Neural cell (in vitro differentiated cells): Measurements from ENCODE around the gene ADAM30. TPM values are rescaled to one million over a fixed set of nuclear protein-coding genes. Genes with fewer than 3 reads are reported as not detected.

Experiments
- H2AFZ ChIP-seq: fragments of 200-600, 300-800 bp; sonication (generic), shearing (Covaris generic); 2 replicates; pipeline ENCODE4 v1.6.0; 2014; ENCODE audit warnings: low read depth, mild to moderate bottlenecking, antibody characterized with exemption, low read length, moderate library complexity
- H3F3A ChIP-seq: fragments of 200-600 bp; shearing (Covaris generic); 2 replicates; pipeline ENCODE4 v1.6.1; 2016; ENCODE audit warnings: mild to moderate bottlenecking, moderate library complexity, mixed read lengths, antibody characterized with exemption, low read length; ENCODE audit not compliant: insufficient read depth, poor library complexity, severe bottlenecking
- H3K27ac ChIP-seq: fragments of 200-600, 300-800 bp; sonication (generic), shearing (Covaris generic); 2 replicates; pipeline ENCODE4 v1.5.1; 2014; ENCODE audit warnings: mild to moderate bottlenecking, low read length, moderate library complexity
- H3K27me3 ChIP-seq: fragments of 300-800, 200-600 bp; sonication (generic), shearing (Covaris generic); 2 replicates; pipeline ENCODE4 v1.6.0; 2014; ENCODE audit warnings: mild to moderate bottlenecking, low read depth, low read length, moderate library complexity; ENCODE audit not compliant: insufficient read depth
- H3K36me3 ChIP-seq: fragments of 300-800, 200-600 bp; sonication (generic), shearing (Covaris generic); 2 replicates; pipeline ENCODE4 v1.5.1; 2014; ENCODE audit warnings: mild to moderate bottlenecking, antibody characterized with exemption, low read length, moderate library complexity; ENCODE audit not compliant: insufficient read depth
- H3K4me2 ChIP-seq: fragments of 300-800, 200-600 bp; sonication (generic), shearing (Covaris generic); 2 replicates; pipeline ENCODE4 v1.6.0; 2014; ENCODE audit warnings: mild to moderate bottlenecking, low read length
- H3K4me3 ChIP-seq: fragments of 300-800, 200-600 bp; sonication (generic), shearing (Covaris generic); 2 replicates; pipeline ENCODE4 v1.5.1; 2014; ENCODE audit warnings: mild to moderate bottlenecking, low read length, moderate library complexity
- H3K79me2 ChIP-seq: fragments of 200-600 bp; shearing (Covaris generic); replicated peaks from 2 replicates; pipeline ENCODE4 v1.6.0; 2014; ENCODE audit warnings: mild to moderate bottlenecking, low read length, moderate library complexity; ENCODE audit not compliant: insufficient read depth
- H3K9ac ChIP-seq: fragments of 300-800, 200-600 bp; sonication (generic), shearing (Covaris generic); 2 replicates; pipeline ENCODE4 v1.6.1; 2016; ENCODE audit warnings: mild to moderate bottlenecking, low read length, mixed read lengths
- H3K9me2 ChIP-seq: fragments of 200-600 bp; shearing (Covaris generic); 2 replicates; pipeline ENCODE4 v1.6.1; 2016; ENCODE audit warnings: mild to moderate bottlenecking, low read length, mixed read lengths; ENCODE audit not compliant: insufficient read depth
- H3K9me3 ChIP-seq: fragments of 200-600, 300-800 bp; sonication (generic), shearing (Covaris generic); 2 replicates; pipeline ENCODE4 v1.6.1; 2016; ENCODE audit warnings: mild to moderate bottlenecking, mixed run types, low read length, moderate library complexity, mixed read lengths
- H4K20me1 ChIP-seq: fragments of 200-600 bp; shearing (Covaris generic); 2 replicates; pipeline ENCODE4 v1.6.1; 2016; ENCODE audit warnings: mild to moderate bottlenecking, mixed run types; ENCODE audit not compliant: insufficient read depth
- EP300 ChIP-seq: fragments of 450-650 bp; conservative IDR thresholded peaks from 2 replicates; pipeline ENCODE4 v1.6.1; 2014; ENCODE audit warnings: antibody characterized with exemption, mild to moderate bottlenecking, moderate library complexity; ENCODE audit not compliant: poor library complexity, severe bottlenecking
- EZH2 ChIP-seq: fragments of 200-600, 300-800 bp; shearing (Covaris generic), sonication (generic); IDR thresholded peaks from 2 replicates; pipeline ENCODE4 v1.6.1; 2014; ENCODE audit warnings: antibody characterized with exemption, low read length, borderline replicate concordance, mild to moderate bottlenecking; ENCODE audit not compliant: insufficient read depth, poor library complexity, severe bottlenecking
- MXI1 ChIP-seq: fragments of 450-650 bp; conservative IDR thresholded peaks from 2 replicates; pipeline ENCODE4 v1.6.1; 2014; ENCODE audit warnings: antibody characterized with exemption, mild to moderate bottlenecking; ENCODE audit not compliant: poor library complexity, severe bottlenecking
- POLR2AphosphoS5 ChIP-seq: IDR thresholded peaks from 2 replicates; pipeline ENCODE4 v1.6.1; 2012
- RAD21 ChIP-seq: fragments of 450-650 bp; conservative IDR thresholded peaks from 2 replicates; pipeline ENCODE4 v1.6.1; 2014; ENCODE audit warnings: antibody characterized with exemption, mild to moderate bottlenecking, moderate library complexity
- SMC3 ChIP-seq: fragments of 450-650 bp; conservative IDR thresholded peaks from 2 replicates; pipeline ENCODE4 v1.6.1; 2014; ENCODE audit warnings: antibody characterized with exemption, mild to moderate bottlenecking, moderate library complexity; ENCODE audit not compliant: poor library complexity
- TAF1 ChIP-seq: IDR thresholded peaks from 2 replicates; pipeline ENCODE4 v1.6.1; 2012; ENCODE audit warnings: low read depth
- polyA plus RNA-seq: library from polyadenylated mRNA; depleted of rRNA; stranded (reverse); fragments of >200 nt; gene quantifications from 2 replicates; pipeline ENCODE4 v1.2.3, GENCODE V29; 2014
- TF ChIP-seq, protein P1 (sequence below): fragments of 450-650 bp; IDR thresholded peaks from 2 replicates; pipeline ENCODE4 v1.5.1; 2014; ENCODE audit warnings: antibody characterized with exemption, mild to moderate bottlenecking, moderate library complexity; ENCODE audit not compliant: poor library complexity, severe bottlenecking
- TF ChIP-seq, protein P2 (sequence below): IDR thresholded peaks from 2 replicates; pipeline ENCODE4 v1.6.1; 2012; ENCODE audit warnings: borderline replicate concordance

The ADAM30 gene
- polyA plus RNA-seq, 1 donor from 2014 or later = not detected

DNA sequence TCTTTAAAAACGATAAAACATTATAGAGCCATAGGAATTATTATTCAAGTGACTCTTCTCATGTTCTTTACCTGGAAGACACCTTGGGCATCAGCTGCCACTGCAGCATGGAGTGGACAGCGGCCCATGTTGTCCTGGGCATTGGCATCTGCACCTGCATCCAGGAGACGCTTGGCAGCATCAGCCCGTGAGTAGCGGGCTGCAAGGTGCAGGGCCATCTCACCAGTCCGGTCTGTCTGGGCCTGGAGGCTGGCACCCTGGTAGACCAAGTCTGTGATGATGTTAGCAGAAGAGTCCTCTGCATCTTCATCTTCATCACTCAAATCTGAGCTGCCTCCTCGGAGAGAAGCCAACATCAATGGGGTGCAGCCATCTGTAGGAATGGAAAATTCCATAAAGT lies 22.9 kb upstream of the ADAM30 start:
- H3K4me2 ChIP-seq = no peak overlapping the region
- H2AFZ ChIP-seq = no peak overlapping the region
- no peaks in the 10 kb centered on the region for H3K36me3 ChIP-seq
- no peak overlapping the region for H3K27ac ChIP-seq
- H3K9me3 ChIP-seq = no peaks in the 10 kb centered on the region
- TF ChIP-seq POLR2AphosphoS5 = no peak
- TF ChIP-seq, protein P1, sequence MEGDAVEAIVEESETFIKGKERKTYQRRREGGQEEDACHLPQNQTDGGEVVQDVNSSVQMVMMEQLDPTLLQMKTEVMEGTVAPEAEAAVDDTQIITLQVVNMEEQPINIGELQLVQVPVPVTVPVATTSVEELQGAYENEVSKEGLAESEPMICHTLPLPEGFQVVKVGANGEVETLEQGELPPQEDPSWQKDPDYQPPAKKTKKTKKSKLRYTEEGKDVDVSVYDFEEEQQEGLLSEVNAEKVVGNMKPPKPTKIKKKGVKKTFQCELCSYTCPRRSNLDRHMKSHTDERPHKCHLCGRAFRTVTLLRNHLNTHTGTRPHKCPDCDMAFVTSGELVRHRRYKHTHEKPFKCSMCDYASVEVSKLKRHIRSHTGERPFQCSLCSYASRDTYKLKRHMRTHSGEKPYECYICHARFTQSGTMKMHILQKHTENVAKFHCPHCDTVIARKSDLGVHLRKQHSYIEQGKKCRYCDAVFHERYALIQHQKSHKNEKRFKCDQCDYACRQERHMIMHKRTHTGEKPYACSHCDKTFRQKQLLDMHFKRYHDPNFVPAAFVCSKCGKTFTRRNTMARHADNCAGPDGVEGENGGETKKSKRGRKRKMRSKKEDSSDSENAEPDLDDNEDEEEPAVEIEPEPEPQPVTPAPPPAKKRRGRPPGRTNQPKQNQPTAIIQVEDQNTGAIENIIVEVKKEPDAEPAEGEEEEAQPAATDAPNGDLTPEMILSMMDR = no peak
- no peak for TF ChIP-seq RAD21
- no peak for TF ChIP-seq TAF1
- TF ChIP-seq EZH2 = no peak
- no peak for TF ChIP-seq EP300
- TF ChIP-seq SMC3 = no peak
- no peak for TF ChIP-seq MXI1
- TF ChIP-seq, protein P2, sequence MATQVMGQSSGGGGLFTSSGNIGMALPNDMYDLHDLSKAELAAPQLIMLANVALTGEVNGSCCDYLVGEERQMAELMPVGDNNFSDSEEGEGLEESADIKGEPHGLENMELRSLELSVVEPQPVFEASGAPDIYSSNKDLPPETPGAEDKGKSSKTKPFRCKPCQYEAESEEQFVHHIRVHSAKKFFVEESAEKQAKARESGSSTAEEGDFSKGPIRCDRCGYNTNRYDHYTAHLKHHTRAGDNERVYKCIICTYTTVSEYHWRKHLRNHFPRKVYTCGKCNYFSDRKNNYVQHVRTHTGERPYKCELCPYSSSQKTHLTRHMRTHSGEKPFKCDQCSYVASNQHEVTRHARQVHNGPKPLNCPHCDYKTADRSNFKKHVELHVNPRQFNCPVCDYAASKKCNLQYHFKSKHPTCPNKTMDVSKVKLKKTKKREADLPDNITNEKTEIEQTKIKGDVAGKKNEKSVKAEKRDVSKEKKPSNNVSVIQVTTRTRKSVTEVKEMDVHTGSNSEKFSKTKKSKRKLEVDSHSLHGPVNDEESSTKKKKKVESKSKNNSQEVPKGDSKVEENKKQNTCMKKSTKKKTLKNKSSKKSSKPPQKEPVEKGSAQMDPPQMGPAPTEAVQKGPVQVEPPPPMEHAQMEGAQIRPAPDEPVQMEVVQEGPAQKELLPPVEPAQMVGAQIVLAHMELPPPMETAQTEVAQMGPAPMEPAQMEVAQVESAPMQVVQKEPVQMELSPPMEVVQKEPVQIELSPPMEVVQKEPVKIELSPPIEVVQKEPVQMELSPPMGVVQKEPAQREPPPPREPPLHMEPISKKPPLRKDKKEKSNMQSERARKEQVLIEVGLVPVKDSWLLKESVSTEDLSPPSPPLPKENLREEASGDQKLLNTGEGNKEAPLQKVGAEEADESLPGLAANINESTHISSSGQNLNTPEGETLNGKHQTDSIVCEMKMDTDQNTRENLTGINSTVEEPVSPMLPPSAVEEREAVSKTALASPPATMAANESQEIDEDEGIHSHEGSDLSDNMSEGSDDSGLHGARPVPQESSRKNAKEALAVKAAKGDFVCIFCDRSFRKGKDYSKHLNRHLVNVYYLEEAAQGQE = no peak
- H4K20me1 ChIP-seq = no peaks in the 10 kb centered on the region
- H3K4me3 ChIP-seq = no peak overlapping the region
- H3K9ac ChIP-seq = no peak overlapping the region
- no peaks in the 10 kb centered on the region for H3K9me2 ChIP-seq
- no peaks in the 10 kb centered on the region for H3K79me2 ChIP-seq
- no peaks in the 10 kb centered on the region for H3F3A ChIP-seq
- no peaks in the 10 kb centered on the region for H3K27me3 ChIP-seq

DNA sequence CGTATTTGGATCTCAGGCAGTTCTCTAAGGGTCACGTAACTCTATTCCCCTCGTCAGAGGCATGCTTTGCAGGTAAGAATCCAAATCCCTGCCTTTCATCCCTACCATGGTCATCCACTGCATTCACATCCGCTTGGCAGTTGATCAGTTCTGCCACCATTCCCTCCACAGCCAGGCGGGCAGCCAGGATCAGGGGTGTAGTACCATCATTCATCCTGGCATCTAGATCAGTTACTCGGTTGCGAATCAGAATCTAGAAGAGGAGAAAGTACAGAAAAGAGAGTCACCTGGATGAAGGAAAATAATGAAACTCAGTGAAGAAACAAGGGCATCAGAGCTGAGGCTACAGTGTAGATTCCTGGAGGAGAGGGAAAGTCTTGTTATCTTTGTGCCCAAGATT lies 22.0 kb upstream of the ADAM30 start:
- Histone ChIP-seq H3K27ac (no peak overlapping the region), H3K9me2 (no peaks in the 10 kb centered on the region), H3K79me2 (no peaks in the 10 kb centered on the region), H3K4me2 (no peak overlapping the region), H3K36me3 (no peaks in the 10 kb centered on the region), H3K9ac (no peak overlapping the region), H3F3A (no peaks in the 10 kb centered on the region), H3K27me3 (no peaks in the 10 kb centered on the region), H3K9me3 (no peaks in the 10 kb centered on the region), H4K20me1 (no peaks in the 10 kb centered on the region), H2AFZ (no peak overlapping the region), H3K4me3 (no peak overlapping the region)
- TF ChIP-seq, protein P2 = no peak
- TF ChIP-seq MXI1 = no peak
- TF ChIP-seq EZH2 = no peak
- no peak for TF ChIP-seq POLR2AphosphoS5
- no peak for TF ChIP-seq TAF1
- TF ChIP-seq RAD21 = no peak
- TF ChIP-seq SMC3 = no peak
- TF ChIP-seq EP300 = no peak
- TF ChIP-seq, protein P1 = no peak
